GM13977 (cell line): ENCODE measurements around the gene LRP3.
"Not testable (repeated sequence)": the region's sequence is repeated elsewhere in the genome, so short reads cannot be mapped to it uniquely, and the experiment has no call there.

ENCODE experiments used
- DNase-seq: peaks from one replicate; pipeline ENCODE4 v3.0.0; 2012; ENCODE audit warnings: low spot score
- in situ Hi-C: fragments of 300-500 bp; cut with MboI; formaldehyde crosslinking; loops from one replicate; pipeline ENCODE4 v1.12.0; 2022; ENCODE audit warnings: low sequenced_read_pairs, low pct_unique_long_range_greater_than_20kb, mixed read lengths, inconsistent platforms; ENCODE audit not compliant: unreplicated experiment
- TF ChIP-seq, protein P1 (sequence below): IDR thresholded peaks from 2 replicates; pipeline ENCODE4 v1.5.1; 2012; ENCODE audit warnings: mild to moderate bottlenecking, control low read depth; ENCODE audit not compliant: insufficient read depth; ENCODE audit errors: extremely low read depth, missing control alignments

The LRP3 gene

GRCh38 chr19:33193865-33194362 is at the start of gene LRP3:
LRP3 (plus strand) TSS chr19:33194330; CDS start chr19:33194786, 456 bp downstream.
- in situ Hi-C loops: no loop called here
- TF ChIP-seq, protein P1, sequence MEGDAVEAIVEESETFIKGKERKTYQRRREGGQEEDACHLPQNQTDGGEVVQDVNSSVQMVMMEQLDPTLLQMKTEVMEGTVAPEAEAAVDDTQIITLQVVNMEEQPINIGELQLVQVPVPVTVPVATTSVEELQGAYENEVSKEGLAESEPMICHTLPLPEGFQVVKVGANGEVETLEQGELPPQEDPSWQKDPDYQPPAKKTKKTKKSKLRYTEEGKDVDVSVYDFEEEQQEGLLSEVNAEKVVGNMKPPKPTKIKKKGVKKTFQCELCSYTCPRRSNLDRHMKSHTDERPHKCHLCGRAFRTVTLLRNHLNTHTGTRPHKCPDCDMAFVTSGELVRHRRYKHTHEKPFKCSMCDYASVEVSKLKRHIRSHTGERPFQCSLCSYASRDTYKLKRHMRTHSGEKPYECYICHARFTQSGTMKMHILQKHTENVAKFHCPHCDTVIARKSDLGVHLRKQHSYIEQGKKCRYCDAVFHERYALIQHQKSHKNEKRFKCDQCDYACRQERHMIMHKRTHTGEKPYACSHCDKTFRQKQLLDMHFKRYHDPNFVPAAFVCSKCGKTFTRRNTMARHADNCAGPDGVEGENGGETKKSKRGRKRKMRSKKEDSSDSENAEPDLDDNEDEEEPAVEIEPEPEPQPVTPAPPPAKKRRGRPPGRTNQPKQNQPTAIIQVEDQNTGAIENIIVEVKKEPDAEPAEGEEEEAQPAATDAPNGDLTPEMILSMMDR: no peak
- no peak for DNase-seq

DNA sequence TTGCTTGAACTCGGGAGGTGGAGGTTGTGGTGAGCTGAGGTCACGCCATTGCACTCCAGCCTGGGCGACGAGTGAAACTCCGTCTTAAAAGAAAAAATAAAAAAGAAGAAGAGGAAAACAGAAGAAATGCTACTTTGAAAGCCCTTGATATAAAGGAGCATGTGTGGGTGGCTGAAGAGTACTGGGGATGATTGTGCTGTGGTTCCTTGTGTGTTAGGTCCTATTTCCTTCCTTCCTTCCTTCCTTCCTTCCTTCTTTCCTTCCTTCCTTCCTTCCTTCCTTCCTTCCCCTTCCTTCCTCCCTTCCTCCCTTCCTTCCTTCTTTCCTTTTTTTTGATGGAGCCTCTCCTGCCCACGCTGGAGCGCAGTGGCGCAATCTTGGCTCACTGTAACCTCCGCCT is 47.9 kb upstream of the LRP3 start:
- in situ Hi-C loops: no loop called here
- no peak for DNase-seq

DNA sequence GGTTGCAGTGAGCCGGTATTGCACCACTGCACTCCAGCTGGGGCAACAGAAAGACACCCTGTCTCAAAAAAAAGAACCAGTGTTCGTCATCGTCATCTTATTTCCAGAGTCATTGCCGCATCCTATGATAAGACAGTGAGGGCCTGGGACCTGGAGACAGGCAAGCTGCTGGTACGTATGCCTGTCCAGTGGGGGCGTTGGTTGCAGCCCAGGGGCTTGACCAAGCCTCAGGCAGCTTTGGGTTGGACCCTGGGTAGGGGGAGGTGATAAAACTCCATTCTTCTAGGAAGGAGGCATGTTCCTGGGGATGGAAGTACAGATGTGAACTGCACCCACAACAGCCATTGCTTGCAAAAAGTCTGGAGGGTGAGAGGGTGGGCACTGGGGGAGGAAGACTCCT is 46.6 kb upstream of the LRP3 start:
- in situ Hi-C loops: no loop called here
- no peak for DNase-seq
- TF ChIP-seq, protein P1: no peak

More for the DNA sequence above, 47.9 kb upstream of the LRP3 start:
- TF ChIP-seq, protein P1: no peak

- DNase-seq: no peak
- TF ChIP-seq, protein P1: no peak
- in situ Hi-C loops: no loop called here
These were observed 43.1 kb upstream of the LRP3 start for GRCh38 chr19:33150852-33151518.

DNA sequence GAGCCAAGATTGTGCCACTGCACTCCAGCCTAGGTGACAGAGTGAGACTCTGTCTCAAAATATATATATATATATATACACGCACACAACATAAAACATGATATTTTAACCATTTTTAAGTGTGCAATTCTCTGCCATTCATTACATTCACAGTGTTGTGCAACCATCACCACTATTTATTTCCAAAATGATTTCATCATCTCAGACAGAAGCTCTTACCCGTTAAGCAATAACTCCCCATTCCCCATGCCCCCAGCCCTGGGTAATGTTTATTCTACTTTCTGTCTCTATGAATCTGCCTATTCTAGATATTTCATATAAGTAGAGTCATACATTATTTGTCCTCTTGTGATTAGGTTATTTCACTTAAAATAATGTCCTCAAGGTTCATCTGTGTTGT is 42.0 kb upstream of the LRP3 start:
- DNase-seq: no peak
- in situ Hi-C loops: no loop called here
- TF ChIP-seq, protein P1: no peak

GRCh38 chr19:33152625-33153024 is 41.5 kb upstream of the LRP3 start:
- in situ Hi-C loops: not testable (repeated sequence)

GRCh38 chr19:33154313-33154712 is 39.8 kb upstream of the LRP3 start:
- in situ Hi-C loops, DNase-seq: not testable (repeated sequence)

More at GRCh38 chr19:33152625-33153024, 41.5 kb upstream of the LRP3 start:
- DNase-seq: not testable (repeated sequence)

DNA sequence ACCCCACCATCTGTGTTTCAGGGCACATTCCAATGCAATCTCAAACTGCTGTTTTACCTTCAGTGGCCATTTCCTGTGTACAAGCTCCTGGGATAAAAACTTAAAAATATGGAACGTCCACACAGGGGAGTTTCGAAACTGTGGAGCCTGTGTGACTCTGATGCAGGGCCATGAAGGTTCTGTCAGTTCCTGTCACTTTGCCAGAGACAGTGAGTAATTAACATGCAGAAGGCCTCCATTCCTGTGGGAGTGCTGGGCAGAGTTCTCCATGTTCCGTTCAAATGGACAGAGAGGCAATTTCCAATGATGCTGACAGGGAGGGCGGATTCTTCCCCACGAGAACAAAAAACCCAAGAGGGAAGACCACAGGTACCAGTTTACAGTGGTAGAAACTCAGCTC is 37.8 kb upstream of the LRP3 start:
- TF ChIP-seq, protein P1: no peak
- no peak for DNase-seq
- in situ Hi-C loops: no loop called here
